HepG2 (cell line): ENCODE data around the gene SEMA6B. TPM values are rescaled to one million over a fixed set of nuclear protein-coding genes. Genes with fewer than 3 reads are reported as not detected.

Experiments used
- ARID2 ChIP-seq: sonication (generic); formaldehyde crosslinking; IDR thresholded peaks from 2 replicates; pipeline ENCODE4 v1.8.1; 2022; ENCODE audit warnings: mild to moderate bottlenecking, missing genetic modification reagents, borderline replicate concordance
- CAMTA2 ChIP-seq: sonication (generic); formaldehyde crosslinking; IDR thresholded peaks from 2 replicates; pipeline ENCODE4 v1.4.0; 2020; ENCODE audit warnings: mild to moderate bottlenecking, missing genetic modification reagents, borderline replicate concordance
- GFI1 ChIP-seq: sonication (generic); formaldehyde crosslinking; IDR thresholded peaks from 2 replicates; pipeline ENCODE4 v1.5.0; 2020; ENCODE audit warnings: missing genetic modification reagents, mild to moderate bottlenecking, borderline replicate concordance
- IRX3 ChIP-seq: sonication (generic); formaldehyde crosslinking; IDR thresholded peaks from 2 replicates; pipeline ENCODE4 v1.8.1; 2023; ENCODE audit warnings: mild to moderate bottlenecking, low read depth, missing genetic modification reagents, borderline replicate concordance
- ISL2 ChIP-seq: sonication (generic); formaldehyde crosslinking; IDR thresholded peaks from 2 replicates; pipeline ENCODE4 v1.5.0; 2020; ENCODE audit warnings: missing genetic modification reagents
- KLF16 ChIP-seq, 2 experiments: sonication (generic) in 1 of 2; formaldehyde crosslinking in 1 of 2; IDR thresholded peaks; 2 replicates each; pipeline versions ENCODE4 v1.6.1 to v1.8.0; 2016 to 2023; ENCODE audit warnings: missing genetic modification reagents in 2 of 2, missing compliant biosample characterization in 1 of 2
- MTF2 ChIP-seq: sonication (generic); formaldehyde crosslinking; IDR thresholded peaks from 2 replicates; pipeline ENCODE4 v1.5.0; 2020; ENCODE audit warnings: missing genetic modification reagents, borderline replicate concordance
- NFYC ChIP-seq: IDR thresholded peaks from 2 replicates; pipeline ENCODE4 v1.6.1; 2016; ENCODE audit warnings: missing genetic modification reagents, missing compliant biosample characterization
- PHB2 ChIP-seq: fragments of 450-650 bp; IDR thresholded peaks from 2 replicates; pipeline ENCODE4 v1.6.1; 2018; ENCODE audit not compliant: partially characterized antibody
- PHF8 ChIP-seq: sonication (generic); formaldehyde crosslinking; IDR thresholded peaks from 2 replicates; pipeline ENCODE4 v1.5.0; 2020; ENCODE audit warnings: missing genetic modification reagents
- PRPF4 ChIP-seq: fragments of 200-400 bp; formaldehyde crosslinking; IDR thresholded peaks from 2 replicates; pipeline ENCODE4 v1.6.1; 2016; ENCODE audit warnings: low read length, low read depth; ENCODE audit not compliant: poor library complexity, severe bottlenecking
- REL ChIP-seq: sonication (generic); formaldehyde crosslinking; conservative IDR thresholded peaks from 2 replicates; pipeline ENCODE4 v1.8.0; 2022; ENCODE audit warnings: mild to moderate bottlenecking, missing genetic modification reagents, moderate library complexity
- ZNF556 ChIP-seq: sonication (generic); formaldehyde crosslinking; IDR thresholded peaks from 2 replicates; pipeline ENCODE4 v1.4.0; 2020; ENCODE audit warnings: mild to moderate bottlenecking, missing genetic modification reagents, borderline replicate concordance
- ZNF605 ChIP-seq: sonication (generic); formaldehyde crosslinking; IDR thresholded peaks from 2 replicates; pipeline ENCODE4 v1.8.0; 2022; ENCODE audit warnings: mild to moderate bottlenecking, missing genetic modification reagents
- ZSCAN30 ChIP-seq: sonication (generic); formaldehyde crosslinking; IDR thresholded peaks from 2 replicates; pipeline ENCODE4 v1.5.0; 2020; ENCODE audit warnings: mild to moderate bottlenecking, missing genetic modification reagents
- polyA plus RNA-seq, 8 experiments: library from polyadenylated mRNA; depleted of rRNA in 3 of 8; stranded (reverse) in 7 of 8; unstranded in 1 of 8; fragments of >200 nt; fragmentation: Illumina TruSeq in 4 of 8; extraction: Trizol in 4 of 8; gene quantifications; 2 replicates each; pipeline versions ENCODE4 v1.2.1 to v1.2.3, GENCODE V29; 2011 to 2016; ENCODE audit warnings: low read depth in 4 of 8, missing spikeins in 1 of 8, mixed read lengths in 1 of 8; ENCODE audit not compliant: insufficient read depth in 1 of 8
- total RNA-seq, 5 experiments: library from RNA; depleted of rRNA; stranded (reverse); fragments of >200 nt; fragmentation: Illumina TruSeq; extraction: Trizol; gene quantifications; 2 replicates each; pipeline ENCODE4 v1.2.3, GENCODE V29; 2016; ENCODE audit warnings: low read depth in 1 of 5
- TF ChIP-seq, protein P1 (sequence below): sonication (generic); formaldehyde crosslinking; IDR thresholded peaks from 2 replicates; pipeline ENCODE4 v1.8.0; 2022; ENCODE audit warnings: missing genetic modification reagents, mild to moderate bottlenecking, borderline replicate concordance
- TF ChIP-seq, protein P2 (sequence below): IDR thresholded peaks from 2 replicates; pipeline ENCODE4 v1.6.1; 2012; ENCODE audit warnings: low read length, improper control_type of control experiment
- TF ChIP-seq, protein P3 (sequence below): sonication (generic); formaldehyde crosslinking; IDR thresholded peaks from 2 replicates; pipeline ENCODE4 v1.5.1; 2020; ENCODE audit warnings: missing genetic modification reagents, mild to moderate bottlenecking, borderline replicate concordance
- TF ChIP-seq, protein P4 (sequence below): sonication (generic); formaldehyde crosslinking; IDR thresholded peaks from 2 replicates; pipeline ENCODE4 v1.4.0; 2020; ENCODE audit warnings: missing genetic modification reagents
- TF ChIP-seq, protein P5 (sequence below): IDR thresholded peaks from 2 replicates; pipeline ENCODE4 v1.6.1; 2016; ENCODE audit warnings: missing genetic modification reagents, missing compliant biosample characterization

Gene SEMA6B
- total and polyA plus RNA-seq, 2 of the 13 experiments (the other 11 are each of a cell fraction or from before 2014, with no cell fraction given) = 45.5 to 67.1 TPM

DNA sequence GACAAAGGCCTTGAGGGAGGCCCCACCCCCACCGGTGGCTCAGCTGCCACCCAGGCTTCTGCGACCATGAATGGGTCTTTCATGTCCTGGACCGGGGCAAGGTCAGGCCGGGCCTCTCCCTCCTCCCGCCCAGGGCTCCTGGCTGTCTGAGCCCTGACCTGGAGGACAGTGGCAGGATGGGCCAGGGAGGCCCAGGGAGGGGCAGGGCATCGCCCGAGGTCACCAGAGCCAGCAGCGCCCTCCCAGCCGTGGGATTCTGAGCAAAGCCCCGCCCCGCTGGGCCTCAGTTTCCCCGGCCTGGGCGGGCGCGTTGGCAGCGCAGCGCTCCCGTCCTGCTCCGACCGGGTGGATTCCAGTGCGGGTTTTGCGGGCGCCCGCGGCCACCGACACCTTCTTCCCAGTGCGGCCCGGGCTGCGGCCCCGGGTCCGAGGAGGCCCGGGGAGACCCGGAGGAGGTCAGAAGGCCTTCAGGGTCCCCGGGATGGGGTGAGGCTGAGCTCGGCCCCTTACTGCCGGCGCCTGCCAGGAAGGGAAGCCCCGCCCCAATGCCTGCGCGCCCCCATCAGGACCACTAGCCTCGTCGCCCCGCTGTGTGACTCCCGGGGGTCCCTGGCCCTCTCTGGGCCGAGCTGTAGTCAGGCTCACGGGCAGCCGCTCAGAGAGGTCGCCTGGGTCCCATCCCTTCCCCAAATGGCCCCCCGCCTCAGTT lies 24.6 kb upstream of the SEMA6B start (continued):
- TF ChIP-seq, protein P1, sequence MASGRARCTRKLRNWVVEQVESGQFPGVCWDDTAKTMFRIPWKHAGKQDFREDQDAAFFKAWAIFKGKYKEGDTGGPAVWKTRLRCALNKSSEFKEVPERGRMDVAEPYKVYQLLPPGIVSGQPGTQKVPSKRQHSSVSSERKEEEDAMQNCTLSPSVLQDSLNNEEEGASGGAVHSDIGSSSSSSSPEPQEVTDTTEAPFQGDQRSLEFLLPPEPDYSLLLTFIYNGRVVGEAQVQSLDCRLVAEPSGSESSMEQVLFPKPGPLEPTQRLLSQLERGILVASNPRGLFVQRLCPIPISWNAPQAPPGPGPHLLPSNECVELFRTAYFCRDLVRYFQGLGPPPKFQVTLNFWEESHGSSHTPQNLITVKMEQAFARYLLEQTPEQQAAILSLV (CRISPR knock-in tag) = 0 out of 2 replicates have a peak, but pooled peaks have one; percentile 59
- TF ChIP-seq, protein P2, sequence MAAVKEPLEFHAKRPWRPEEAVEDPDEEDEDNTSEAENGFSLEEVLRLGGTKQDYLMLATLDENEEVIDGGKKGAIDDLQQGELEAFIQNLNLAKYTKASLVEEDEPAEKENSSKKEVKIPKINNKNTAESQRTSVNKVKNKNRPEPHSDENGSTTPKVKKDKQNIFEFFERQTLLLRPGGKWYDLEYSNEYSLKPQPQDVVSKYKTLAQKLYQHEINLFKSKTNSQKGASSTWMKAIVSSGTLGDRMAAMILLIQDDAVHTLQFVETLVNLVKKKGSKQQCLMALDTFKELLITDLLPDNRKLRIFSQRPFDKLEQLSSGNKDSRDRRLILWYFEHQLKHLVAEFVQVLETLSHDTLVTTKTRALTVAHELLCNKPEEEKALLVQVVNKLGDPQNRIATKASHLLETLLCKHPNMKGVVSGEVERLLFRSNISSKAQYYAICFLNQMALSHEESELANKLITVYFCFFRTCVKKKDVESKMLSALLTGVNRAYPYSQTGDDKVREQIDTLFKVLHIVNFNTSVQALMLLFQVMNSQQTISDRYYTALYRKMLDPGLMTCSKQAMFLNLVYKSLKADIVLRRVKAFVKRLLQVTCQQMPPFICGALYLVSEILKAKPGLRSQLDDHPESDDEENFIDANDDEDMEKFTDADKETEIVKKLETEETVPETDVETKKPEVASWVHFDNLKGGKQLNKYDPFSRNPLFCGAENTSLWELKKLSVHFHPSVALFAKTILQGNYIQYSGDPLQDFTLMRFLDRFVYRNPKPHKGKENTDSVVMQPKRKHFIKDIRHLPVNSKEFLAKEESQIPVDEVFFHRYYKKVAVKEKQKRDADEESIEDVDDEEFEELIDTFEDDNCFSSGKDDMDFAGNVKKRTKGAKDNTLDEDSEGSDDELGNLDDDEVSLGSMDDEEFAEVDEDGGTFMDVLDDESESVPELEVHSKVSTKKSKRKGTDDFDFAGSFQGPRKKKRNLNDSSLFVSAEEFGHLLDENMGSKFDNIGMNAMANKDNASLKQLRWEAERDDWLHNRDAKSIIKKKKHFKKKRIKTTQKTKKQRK = no peak
- TF ChIP-seq NFYC (CRISPR knock-in tag) = peak; percentile 8; the same call in 1 of the 2 replicates
- TF ChIP-seq, protein P3, sequence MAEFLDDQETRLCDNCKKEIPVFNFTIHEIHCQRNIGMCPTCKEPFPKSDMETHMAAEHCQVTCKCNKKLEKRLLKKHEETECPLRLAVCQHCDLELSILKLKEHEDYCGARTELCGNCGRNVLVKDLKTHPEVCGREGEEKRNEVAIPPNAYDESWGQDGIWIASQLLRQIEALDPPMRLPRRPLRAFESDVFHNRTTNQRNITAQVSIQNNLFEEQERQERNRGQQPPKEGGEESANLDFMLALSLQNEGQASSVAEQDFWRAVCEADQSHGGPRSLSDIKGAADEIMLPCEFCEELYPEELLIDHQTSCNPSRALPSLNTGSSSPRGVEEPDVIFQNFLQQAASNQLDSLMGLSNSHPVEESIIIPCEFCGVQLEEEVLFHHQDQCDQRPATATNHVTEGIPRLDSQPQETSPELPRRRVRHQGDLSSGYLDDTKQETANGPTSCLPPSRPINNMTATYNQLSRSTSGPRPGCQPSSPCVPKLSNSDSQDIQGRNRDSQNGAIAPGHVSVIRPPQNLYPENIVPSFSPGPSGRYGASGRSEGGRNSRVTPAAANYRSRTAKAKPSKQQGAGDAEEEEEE (CRISPR knock-in tag) = no peak
- no peak for TF ChIP-seq IRX3 (CRISPR knock-in tag)
- TF ChIP-seq KLF16 (CRISPR knock-in tag; IDR thresholded peaks at IDR 0.05) = no peak; a peak in 2 of 4 replicates
- TF ChIP-seq PRPF4 = no peak
- TF ChIP-seq REL (CRISPR knock-in tag) = 0 out of 2 replicates have a peak, but pooled peaks have one; percentile 5
- TF ChIP-seq ISL2 (CRISPR knock-in tag) = peak; percentile 80; the same call in 1 of the 2 replicates
- peak; percentile 10; the same call in 1 of the 2 replicates for TF ChIP-seq ZNF605 (CRISPR knock-in tag)
- TF ChIP-seq GFI1 = no peak
- no peak for TF ChIP-seq MTF2 (CRISPR knock-in tag)
- TF ChIP-seq CAMTA2 (CRISPR knock-in tag) = peak; percentile 82; the same call in 1 of the 2 replicates
- TF ChIP-seq, protein P4, sequence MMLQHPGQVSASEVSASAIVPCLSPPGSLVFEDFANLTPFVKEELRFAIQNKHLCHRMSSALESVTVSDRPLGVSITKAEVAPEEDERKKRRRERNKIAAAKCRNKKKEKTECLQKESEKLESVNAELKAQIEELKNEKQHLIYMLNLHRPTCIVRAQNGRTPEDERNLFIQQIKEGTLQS (CRISPR knock-in tag) = no peak; the same call in 1 of the 2 replicates
- TF ChIP-seq ZSCAN30 = no peak
- no peak for TF ChIP-seq PHB2
- TF ChIP-seq, protein P5, sequence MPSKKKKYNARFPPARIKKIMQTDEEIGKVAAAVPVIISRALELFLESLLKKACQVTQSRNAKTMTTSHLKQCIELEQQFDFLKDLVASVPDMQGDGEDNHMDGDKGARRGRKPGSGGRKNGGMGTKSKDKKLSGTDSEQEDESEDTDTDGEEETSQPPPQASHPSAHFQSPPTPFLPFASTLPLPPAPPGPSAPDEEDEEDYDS (CRISPR knock-in tag) = no peak
- TF ChIP-seq PHF8 (CRISPR knock-in tag) = peak; percentile 61; the same call in 1 of the 2 replicates
- no peak for TF ChIP-seq ARID2
- TF ChIP-seq ZNF556 (CRISPR knock-in tag) = peak; percentile 76; the same call in 1 of the 2 replicates
